HepG2 (cell line): ENCODE data around the gene STOML1. TPM values are rescaled to one million over a fixed set of nuclear protein-coding genes. Genes with fewer than 3 reads are reported as not detected.

Experiments
- ATAC-seq: fragments of 200-7000 bp; cut with Tn5 transposase; 3 replicates; pipeline ENCODE4 v1.9.1; 2020; ENCODE audit warnings: mild to moderate bottlenecking, moderate library complexity
- BruUV-seq: library from RNA; stranded (reverse); fragments of 400-500 nt; replicated peaks from 2 replicates; lab custom pipeline; 2021; lab: Mats Ljungman, UMichigan
- CTCF ChIA-PET: fragments of 300-600 bp; formaldehyde crosslinking; extraction: SDS; loops from one replicate; lab custom pipeline; 2021; ENCODE audit warnings: low total read pairs, inconsistent platforms, low intra/inter-chr PET ratio; lab: Yijun Ruan, JAX
- POLR2A ChIA-PET: fragments of 350-600 bp; sonication (Branson Sonifier 250); formaldehyde crosslinking; loops from one replicate; lab custom pipeline; 2020; ENCODE audit warnings: antibody characterized with exemption, inconsistent platforms; lab: Yijun Ruan, JAX
- DNase-seq: peaks from one replicate; pipeline ENCODE4 v3.0.0-alpha.2; 2015; ENCODE audit warnings: low spot score
- FAIRE-seq: peaks from 3 replicates; lab custom pipeline; 2011; peaks lifted over from hg19 to GRCh38; lab: Jason Lieb, UNC
- H2AFZ ChIP-seq: one replicate; pipeline ENCODE4 v1.6.1; 2011; ENCODE audit warnings: low read length, inconsistent platforms
- H3K27ac ChIP-seq: fragments of 300-600 bp; 3 replicates; pipeline ENCODE4 v1.8.0; 2011; ENCODE audit warnings: mixed run types, mild to moderate bottlenecking, mixed read lengths, low read length, inconsistent platforms; ENCODE audit not compliant: insufficient read depth; ENCODE audit errors: extremely low read length
- H3K27me3 ChIP-seq, 2 experiments: fragments of 200-600 bp in 1 of 2; 2 replicates in 1 of 2; 3 replicates in 1 of 2; pipeline versions ENCODE4 v1.6.0 to v1.8.0; 2011; ENCODE audit warnings: low read length in 2 of 2, mild to moderate bottlenecking in 2 of 2, moderate library complexity in 2 of 2, inconsistent platforms in 1 of 2; ENCODE audit not compliant: insufficient read depth in 2 of 2, control insufficient read depth in 1 of 2
- H3K36me3 ChIP-seq, 2 experiments: fragments of 200-600 bp in 1 of 2; replicated peaks in 1 of 2; 2 replicates in 1 of 2; 3 replicates in 1 of 2; pipeline versions ENCODE4 v1.5.1 to v1.8.0; 2011; ENCODE audit warnings: low read length in 2 of 2, inconsistent platforms in 1 of 2; ENCODE audit not compliant: insufficient read depth in 2 of 2, control insufficient read depth in 1 of 2
- H3K4me1 ChIP-seq: 2 replicates; pipeline ENCODE4 v1.5.1; 2012; ENCODE audit warnings: low read length, inconsistent platforms; ENCODE audit not compliant: insufficient read depth
- H3K4me2 ChIP-seq: 2 replicates; pipeline ENCODE4 v1.6.0; 2011; ENCODE audit warnings: low read depth, low read length, inconsistent platforms
- H3K4me3 ChIP-seq, 3 experiments: fragments of 200-600 bp in 1 of 3; sonication (generic), shearing (Covaris generic) in 1 of 3; replicated peaks in 1 of 3; 2 replicates each; pipeline ENCODE4 v1.5.1; 2011 to 2016; ENCODE audit warnings: low read length in 3 of 3, inconsistent platforms in 2 of 3, low read depth in 2 of 3, mild to moderate bottlenecking in 2 of 3, control low read depth in 1 of 3, mixed read lengths in 1 of 3; ENCODE audit not compliant: insufficient read depth in 1 of 3
- H3K79me2 ChIP-seq: one replicate; pipeline ENCODE4 v1.6.1; 2011; ENCODE audit warnings: low read length, inconsistent platforms; ENCODE audit not compliant: insufficient read depth
- H3K9ac ChIP-seq: 2 replicates; pipeline ENCODE4 v1.6.0; 2011; ENCODE audit warnings: mild to moderate bottlenecking, low read depth, low read length, inconsistent platforms; ENCODE audit not compliant: insufficient read depth
- H3K9me3 ChIP-seq: 2 replicates; pipeline ENCODE4 v1.5.1; 2012; ENCODE audit warnings: mild to moderate bottlenecking, low read length
- H4K20me1 ChIP-seq: 2 replicates; pipeline ENCODE4 v1.6.0; 2011; ENCODE audit warnings: inconsistent platforms, mild to moderate bottlenecking, low read length, moderate library complexity; ENCODE audit not compliant: insufficient read depth
- KIAA2018 ChIP-seq: sonication (generic); formaldehyde crosslinking; IDR thresholded peaks from 2 replicates; pipeline ENCODE4 v1.5.0; 2020; ENCODE audit warnings: mild to moderate bottlenecking, missing genetic modification reagents, borderline replicate concordance
- MAX ChIP-seq: IDR thresholded peaks from 2 replicates; pipeline ENCODE4 v1.6.1; 2012; ENCODE audit warnings: inconsistent platforms
- NRL ChIP-seq: sonication (generic); formaldehyde crosslinking; IDR thresholded peaks from 2 replicates; pipeline ENCODE4 v1.5.0; 2020; ENCODE audit warnings: missing genetic modification reagents, mild to moderate bottlenecking, moderate library complexity, borderline replicate concordance
- SMC3 ChIP-seq: IDR thresholded peaks from 2 replicates; pipeline ENCODE4 v1.6.1; 2011; ENCODE audit warnings: low read length, improper control_type of control experiment
- SP1 ChIP-seq, 2 experiments: fragments of 450-650 bp in 1 of 2; sonication (generic) in 1 of 2; formaldehyde crosslinking in 1 of 2; IDR thresholded peaks; 2 replicates each; pipeline versions ENCODE4 v1.4.0 to v1.6.1; 2016 to 2020; ENCODE audit warnings: missing genetic modification reagents in 1 of 2
- ZBTB25 ChIP-seq: IDR thresholded peaks from 2 replicates; pipeline ENCODE4 v1.6.1; 2018; ENCODE audit warnings: missing genetic modification reagents
- WGBS: methylation state at CpG from one replicate; pipeline ENCODE4 v1.1.6; 2017; ENCODE audit warnings: low lambda C conversion rate; 5-methylcytosine and 5-hydroxymethylcytosine counted together
- in situ Hi-C: cut with HindIII; loops from 2 replicates; pipeline ENCODE4 v1.10.0; 2017; ENCODE audit warnings: low pct_unique_long_range_greater_than_20kb; ENCODE audit not compliant: extremely low pct_ligation_motif_present
- intact Hi-C: fragments of 100-400 bp; cut with micrococcal nuclease; formaldehyde crosslinking; loops from one replicate; pipeline ENCODE4 v1.10.0; 2022; ENCODE audit not compliant: unreplicated experiment
- polyA plus RNA-seq, 8 experiments: library from polyadenylated mRNA; depleted of rRNA in 3 of 8; stranded (reverse) in 7 of 8; unstranded in 1 of 8; fragments of >200 nt; fragmentation: Illumina TruSeq in 4 of 8; extraction: Trizol in 4 of 8; gene quantifications; 2 replicates each; pipeline versions ENCODE4 v1.2.1 to v1.2.3, GENCODE V29; 2011 to 2016; ENCODE audit warnings: low read depth in 4 of 8, missing spikeins in 1 of 8, mixed read lengths in 1 of 8; ENCODE audit not compliant: insufficient read depth in 1 of 8
- total RNA-seq, 5 experiments: library from RNA; depleted of rRNA; stranded (reverse); fragments of >200 nt; fragmentation: Illumina TruSeq; extraction: Trizol; gene quantifications; 2 replicates each; pipeline ENCODE4 v1.2.3, GENCODE V29; 2016; ENCODE audit warnings: low read depth in 1 of 5

Gene STOML1
- total and polyA plus RNA-seq, 2 of the 13 experiments (the other 11 are each of a cell fraction or from before 2014, with no cell fraction given), result 3.5 to 3.7 TPM

GRCh38 chr15:73948396-73948795 lies 43.7 kb downstream of the STOML1 start (continued):
- TF ChIP-seq ZBTB25 (CRISPR knock-in tag), result no peak
- no peak for TF ChIP-seq SMC3
- no peak for TF ChIP-seq SP1 (IDR thresholded peaks at IDR 0.05)
- no peak for TF ChIP-seq SP1 (CRISPR knock-in tag; IDR thresholded peaks at IDR 0.05)

- Histone ChIP-seq H3K36me3 (no peaks in the 10 kb centered on the region), H3K4me3 (no peak overlapping the region), H3K27me3 (peaks cover 0 to 7% of the 10 kb centered on the region in 2 experiments; a peak in 2 of 5 replicates), H3K4me2 (no peak overlapping the region), H3K9me3 (no peaks in the 10 kb centered on the region), H3K79me2 (no peaks in the 10 kb centered on the region), H3K4me1 (peaks cover 9% of the 10 kb centered on the region), H3K9ac (no peak overlapping the region), H4K20me1 (no peaks in the 10 kb centered on the region), H2AFZ (no peak overlapping the region), H3K27ac (no peak overlapping the region)
- CTCF ChIA-PET, result no interaction called here
- intact Hi-C loops (no loop called here), in situ Hi-C loops (no loop called here)
- BruUV-seq, result no TSS peak
- 19% methylated on average over 7 of the region's 9 CpGs for WGBS
- no peak for FAIRE-seq
- no peak for DNase-seq
- POLR2A ChIA-PET, result no interaction called here
- ATAC-seq, result no peak
- TF ChIP-seq MAX (no peak), NRL (CRISPR knock-in tag) (no peak), KIAA2018 (no peak)
Measured at GRCh38 chr15:73947651-73948050, 44.4 kb downstream of the STOML1 start.
